Measurements from ENCODE around the gene GLA. TPM values are rescaled to one million over a fixed set of nuclear protein-coding genes. Genes with fewer than 3 reads are reported as not detected.

The GLA gene
- total RNA-seq (2014; rRNA removed; shearing (Covaris generic); ENCODE audit: low replicate concordance): 30.1 and 34.8 TPM in 2 replicates

GRCh38 chrX:101407748-101408531 is at the start of gene GLA, which contains the start of gene HNRNPH2:
Gene GLA (minus strand): TSS chrX:101407925. CDS start chrX:101407903, 22 bp downstream.
Gene HNRNPH2 (plus strand): TSS chrX:101408222. CDS start chrX:101411989, 3,767 bp downstream.
- peak; percentile 87 for DNase-seq
- peak within 1 kb of the TSS; percentile 66 for H3K4me3 ChIP-seq

DNA sequence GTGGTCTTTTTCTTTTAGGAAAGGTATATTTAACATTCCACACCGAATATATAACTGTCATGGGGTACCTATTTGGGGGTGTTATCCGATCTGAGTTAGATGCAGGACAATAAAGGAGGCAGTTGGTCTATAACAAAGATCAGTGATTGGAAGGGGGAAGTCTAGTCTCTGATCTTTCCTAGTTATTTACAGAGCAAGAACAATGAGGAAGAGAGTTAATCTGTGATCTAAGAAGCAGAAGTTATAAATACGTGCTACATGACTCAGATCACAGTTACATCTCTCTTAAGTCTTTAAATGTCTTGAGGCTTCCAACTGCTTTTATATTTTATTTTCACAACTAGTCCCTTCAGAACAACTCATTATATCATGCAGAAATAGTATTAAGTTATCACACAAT is 44.3 kb upstream of the GLA start:
- Histone ChIP-seq H3K36me3 (no peaks in the 10 kb centered on the region), H3K9me3 (no peaks in the 10 kb centered on the region), H3K4me3 (no peak overlapping the region), H3K27me3 (no peaks in the 10 kb centered on the region)
- DNase-seq: no peak

More at GRCh38 chrX:101407748-101408531, at the start of gene GLA, which contains the start of gene HNRNPH2:
- Histone ChIP-seq H3K9me3 (no peaks in the 10 kb centered on the region), H3K27me3 (no peaks in the 10 kb centered on the region), H3K36me3 (peaks cover 7% of the 10 kb centered on the region)

DNA sequence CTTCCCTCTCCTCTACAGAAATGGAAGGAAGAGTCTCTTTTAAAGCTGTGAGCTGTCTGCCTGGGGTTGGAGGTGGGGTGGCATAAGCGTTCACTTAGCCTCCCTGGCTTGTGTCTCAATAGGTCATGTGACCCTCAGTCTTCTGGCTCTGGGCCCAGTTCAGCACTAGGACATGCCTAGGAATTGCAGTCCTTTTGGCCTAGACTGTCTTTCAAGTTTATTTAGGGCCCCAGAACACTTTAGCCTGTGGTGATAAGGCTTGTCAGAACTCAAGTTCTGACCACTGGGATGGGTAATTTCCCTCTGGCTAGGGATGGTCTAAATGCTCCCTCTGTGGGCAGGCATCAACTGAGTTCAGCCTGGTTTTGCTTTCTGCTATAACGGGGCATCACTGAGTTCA is 43.2 kb upstream of the GLA start:
- Histone ChIP-seq H3K9me3 (no peaks in the 10 kb centered on the region), H3K4me3 (no peak overlapping the region), H3K27me3 (no peaks in the 10 kb centered on the region), H3K36me3 (no peaks in the 10 kb centered on the region)
- no peak for DNase-seq

DNA sequence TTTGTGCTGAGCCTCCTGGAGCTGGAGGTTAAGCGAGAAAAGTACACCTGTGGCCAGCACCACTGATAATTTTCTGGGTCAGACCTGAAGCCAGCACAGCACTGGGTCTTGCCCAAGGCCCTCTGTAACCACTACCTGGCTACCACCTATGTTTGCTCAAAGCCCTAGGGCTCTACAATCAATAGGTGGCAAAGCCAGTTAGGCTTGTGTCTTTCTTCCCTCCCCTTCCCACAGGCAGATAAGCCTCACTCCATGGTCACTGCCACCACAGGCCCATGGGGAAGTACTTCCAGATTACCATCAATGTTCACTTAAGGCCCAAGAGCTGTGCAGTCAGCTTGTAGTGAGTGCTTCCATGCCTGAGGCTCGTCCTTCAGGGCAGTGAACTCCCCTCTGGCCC is 42.4 kb upstream of the GLA start:
- DNase-seq: no peak
- no peaks in the 10 kb centered on the region for H3K27me3 ChIP-seq
- H3K36me3 ChIP-seq: no peaks in the 10 kb centered on the region
- H3K4me3 ChIP-seq: no peak overlapping the region
- H3K9me3 ChIP-seq: no peaks in the 10 kb centered on the region

- Histone ChIP-seq H3K36me3 (no peaks in the 10 kb centered on the region), H3K9me3 (no peaks in the 10 kb centered on the region), H3K4me3 (no peak overlapping the region), H3K27me3 (no peaks in the 10 kb centered on the region)
- no peak for DNase-seq
Measured at GRCh38 chrX:101449279-101449678, 41.6 kb upstream of the GLA start.

DNA sequence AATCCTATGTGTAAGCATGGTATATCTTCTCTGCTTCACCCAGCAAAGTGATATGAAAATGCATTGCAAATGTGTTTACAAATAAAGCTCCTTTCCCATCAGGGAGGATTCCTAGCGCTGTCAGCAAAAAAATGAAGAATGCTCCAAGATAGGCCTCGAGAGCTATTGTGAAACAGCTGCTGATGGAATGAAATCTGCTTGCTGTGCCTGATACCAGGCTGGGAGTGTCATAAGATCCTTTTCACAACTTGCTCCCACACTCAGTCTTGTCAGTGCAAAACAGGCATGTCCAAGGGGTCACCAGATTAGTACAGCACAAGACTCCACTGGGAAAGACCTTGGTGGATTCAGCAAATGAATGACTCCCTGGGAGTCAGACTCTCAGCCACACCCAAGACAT is 34.4 kb upstream of the GLA start:
- no peak for DNase-seq
- Histone ChIP-seq H3K27me3 (no peaks in the 10 kb centered on the region), H3K4me3 (no peak overlapping the region), H3K36me3 (no peaks in the 10 kb centered on the region), H3K9me3 (no peaks in the 10 kb centered on the region)

GRCh38 chrX:101430457-101431078 is 22.8 kb upstream of the GLA start:
- Histone ChIP-seq H3K27me3 (no peaks in the 10 kb centered on the region), H3K36me3 (no peaks in the 10 kb centered on the region), H3K9me3 (no peaks in the 10 kb centered on the region), H3K4me3 (no peak overlapping the region)
- no peak for DNase-seq

GRCh38 chrX:101429934-101430333 is 22.2 kb upstream of the GLA start:
- Histone ChIP-seq H3K9me3 (no peaks in the 10 kb centered on the region), H3K27me3 (no peaks in the 10 kb centered on the region), H3K4me3 (no peak overlapping the region), H3K36me3 (no peaks in the 10 kb centered on the region)
- no peak for DNase-seq

DNA sequence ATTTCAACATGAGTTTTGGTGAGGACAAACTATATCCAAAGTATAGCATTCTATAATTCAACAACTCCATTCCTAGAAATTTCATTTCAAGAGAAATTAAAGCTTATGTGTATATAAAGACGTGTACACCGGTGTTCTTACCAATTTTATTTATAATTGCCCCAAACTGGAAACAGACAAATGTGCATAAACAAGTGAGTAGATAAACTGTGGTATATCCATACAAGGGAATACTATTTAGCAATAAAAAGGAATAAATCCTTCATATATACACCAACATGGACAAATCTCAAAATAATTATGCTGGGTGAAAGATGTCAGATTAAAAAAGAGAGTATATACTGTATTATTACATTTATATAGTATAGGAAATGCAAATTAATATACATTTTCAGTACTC is 20.2 kb upstream of the GLA start:
- no peak overlapping the region for H3K4me3 ChIP-seq
- H3K9me3 ChIP-seq: no peaks in the 10 kb centered on the region
- no peaks in the 10 kb centered on the region for H3K27me3 ChIP-seq
- no peaks in the 10 kb centered on the region for H3K36me3 ChIP-seq
- no peak for DNase-seq

DNA sequence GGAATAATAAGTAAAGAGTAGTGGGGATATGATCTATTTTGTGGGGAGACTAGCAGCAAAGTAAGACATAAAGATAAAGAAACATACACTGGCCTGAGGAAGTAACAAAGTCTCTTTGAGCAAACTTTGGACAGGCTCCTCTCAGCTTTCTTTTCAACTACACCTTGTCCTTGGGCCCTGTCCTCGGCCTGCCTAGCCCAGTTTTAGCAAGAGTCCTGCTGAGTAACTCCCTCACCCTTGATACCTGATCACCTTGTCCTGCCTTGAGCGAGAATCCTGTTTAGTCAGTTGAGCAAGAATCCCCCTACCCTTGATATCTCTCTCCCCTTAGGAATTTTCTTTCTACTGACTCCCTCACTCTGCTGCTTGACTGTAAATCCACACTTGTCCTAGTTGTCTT is 11.8 kb upstream of the GLA start:
- Histone ChIP-seq H3K36me3 (no peaks in the 10 kb centered on the region; the same call in 1 of the 2 replicates), H3K9me3 (no peaks in the 10 kb centered on the region), H3K4me3 (no peak overlapping the region), H3K27me3 (no peaks in the 10 kb centered on the region)
- DNase-seq: no peak

GRCh38 chrX:101417981-101418841 is 10.5 kb upstream of the GLA start:
- peak; percentile 4 for DNase-seq
- H3K4me3 ChIP-seq: no peak overlapping the region
- H3K27me3 ChIP-seq: no peaks in the 10 kb centered on the region
- no peaks in the 10 kb centered on the region for H3K9me3 ChIP-seq
- H3K36me3 ChIP-seq: peaks cover 3% of the 10 kb centered on the region; the same call in 1 of the 2 replicates

DNA sequence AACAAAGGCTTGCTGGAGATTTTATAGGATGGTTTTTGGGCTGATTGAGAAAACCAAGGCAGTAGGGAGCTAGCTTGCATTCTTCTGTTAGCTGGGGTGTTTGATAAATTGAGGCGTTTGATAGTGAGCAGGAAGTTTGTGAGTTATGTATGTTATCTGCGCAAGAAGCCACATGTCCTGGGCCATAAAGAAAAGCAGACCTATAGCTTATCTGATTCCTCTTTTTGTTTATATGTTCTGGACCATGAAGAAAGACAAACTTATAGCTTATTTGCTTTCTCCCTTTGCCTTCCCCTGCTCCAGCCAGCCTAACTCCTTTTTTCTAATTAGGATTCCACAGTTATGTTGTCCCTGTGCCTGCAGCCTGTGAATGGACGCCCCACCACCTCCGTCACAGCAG is 9.5 kb upstream of the GLA start:
- Histone ChIP-seq H3K4me3 (no peak overlapping the region), H3K27me3 (no peaks in the 10 kb centered on the region)
- no peak for DNase-seq

GRCh38 chrX:101416691-101417090 is 9.0 kb upstream of the GLA start:
- peaks cover 12% of the 10 kb centered on the region for H3K36me3 ChIP-seq
- H3K9me3 ChIP-seq: no peaks in the 10 kb centered on the region
- no peak overlapping the region for H3K4me3 ChIP-seq
- no peaks in the 10 kb centered on the region for H3K27me3 ChIP-seq
- DNase-seq: no peak

More for the DNA sequence above, 9.5 kb upstream of the GLA start:
- Histone ChIP-seq H3K36me3 (peaks cover 12% of the 10 kb centered on the region), H3K9me3 (no peaks in the 10 kb centered on the region)

GRCh38 chrX:101415180-101416145 is 7.7 kb upstream of the GLA start:
- Histone ChIP-seq H3K27me3 (no peaks in the 10 kb centered on the region), H3K9me3 (no peaks in the 10 kb centered on the region), H3K4me3 (no peak overlapping the region), H3K36me3 (peaks cover 12% of the 10 kb centered on the region)
- no peak for DNase-seq

DNA sequence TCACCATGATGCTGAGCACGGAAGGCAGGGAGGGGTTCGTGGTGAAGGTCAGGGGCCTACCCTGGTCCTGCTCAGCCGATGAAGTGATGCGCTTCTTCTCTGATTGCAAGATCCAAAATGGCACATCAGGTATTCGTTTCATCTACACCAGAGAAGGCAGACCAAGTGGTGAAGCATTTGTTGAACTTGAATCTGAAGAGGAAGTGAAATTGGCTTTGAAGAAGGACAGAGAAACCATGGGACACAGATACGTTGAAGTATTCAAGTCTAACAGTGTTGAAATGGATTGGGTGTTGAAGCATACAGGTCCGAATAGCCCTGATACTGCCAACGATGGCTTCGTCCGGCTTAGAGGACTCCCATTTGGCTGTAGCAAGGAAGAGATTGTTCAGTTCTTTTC is 4.3 kb upstream of the GLA start:
- no peaks in the 10 kb centered on the region for H3K9me3 ChIP-seq
- no peak for DNase-seq

DNA sequence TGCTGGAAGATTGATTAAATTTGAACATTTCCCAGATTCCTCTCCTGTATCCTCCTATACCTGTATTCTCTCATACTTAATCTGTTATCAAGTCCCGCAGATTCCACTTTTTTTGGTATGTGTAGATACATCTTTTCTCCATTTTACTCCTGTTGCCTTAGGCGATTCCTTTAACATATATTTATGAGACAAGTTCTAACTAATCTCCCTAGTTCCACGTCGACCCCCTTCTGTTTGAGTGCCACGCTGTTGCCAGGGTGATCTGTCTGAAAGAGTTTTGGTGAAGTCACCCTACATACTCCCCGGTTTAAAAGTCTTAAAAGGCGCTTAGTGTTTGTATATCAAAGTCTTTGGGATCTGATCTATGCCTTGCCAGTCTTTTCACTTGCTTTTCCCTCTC is 2.7 kb upstream of the GLA start:
- DNase-seq: no peak
- Histone ChIP-seq H3K9me3 (no peaks in the 10 kb centered on the region), H3K27me3 (no peaks in the 10 kb centered on the region), H3K4me3 (no peak overlapping the region), H3K36me3 (peaks cover 12% of the 10 kb centered on the region)

More for the DNA sequence above, 4.3 kb upstream of the GLA start:
- Histone ChIP-seq H3K27me3 (no peaks in the 10 kb centered on the region), H3K36me3 (peaks cover 12% of the 10 kb centered on the region), H3K4me3 (no peak overlapping the region)

Data from MG63 (cell line).